Prostate gland (tissue), 2 donors: Measurements from ENCODE around the gene CUX1.

Experiments used
- POLR2A ChIP-seq: fragments of 450-650 bp; IDR thresholded peaks from one replicate; pipeline ENCODE4 v1.6.1; 2016; ENCODE audit warnings: antibody characterized with exemption, mild to moderate bottlenecking
- TF ChIP-seq, protein P1 (sequence below), 4 experiments: fragments of 200-600 bp in 2 of 4; fragments of 450-650 bp in 2 of 4; sonication (generic) in 2 of 4; IDR thresholded peaks; 1 replicate in 3 of 4; 2 replicates in 1 of 4; pipeline ENCODE4 v1.5.1; 2016 to 2019; ENCODE audit warnings: antibody characterized with exemption in 4 of 4, mild to moderate bottlenecking in 2 of 4, moderate library complexity in 2 of 4

DNA sequence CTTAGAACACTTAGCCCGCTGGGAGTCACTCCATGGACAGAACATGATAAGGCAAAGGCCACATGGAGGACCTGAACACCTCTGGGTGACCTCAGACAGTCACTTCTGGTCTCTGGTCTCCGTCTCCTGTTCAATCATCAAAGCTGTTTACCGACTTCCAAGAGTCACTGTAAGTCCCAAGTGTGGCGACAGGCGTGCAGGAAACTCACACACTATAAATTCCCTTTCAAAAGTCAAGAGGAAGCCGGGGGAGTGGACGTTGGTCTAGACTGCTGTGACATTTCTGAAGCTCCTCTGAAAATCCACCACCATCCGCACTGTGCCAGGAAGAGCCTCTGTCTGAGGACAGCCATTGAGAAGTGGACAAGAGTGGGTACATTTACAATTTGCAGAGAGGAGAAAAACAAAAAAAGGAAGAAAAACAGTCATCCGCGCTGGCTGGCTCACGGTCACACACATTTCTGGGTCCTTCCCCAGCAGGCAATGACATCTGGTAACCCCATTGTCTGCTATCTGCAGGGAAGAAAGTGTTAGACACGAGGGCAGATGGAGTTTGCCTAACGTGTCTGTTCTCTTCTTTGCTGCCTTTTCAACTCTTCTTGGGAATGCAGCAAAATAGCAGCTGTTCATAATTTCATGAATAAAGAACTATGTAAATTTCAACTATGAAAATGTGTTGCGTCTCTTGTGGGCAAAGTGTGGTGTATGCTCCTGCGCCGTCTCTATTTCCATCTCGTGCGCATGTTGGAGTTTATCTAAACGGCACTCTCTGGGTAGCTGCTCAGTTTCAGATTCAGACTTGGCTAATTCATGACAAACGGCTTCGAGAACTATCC is 32.9 kb upstream of the CUX1 start:
- TF ChIP-seq, protein P1, sequence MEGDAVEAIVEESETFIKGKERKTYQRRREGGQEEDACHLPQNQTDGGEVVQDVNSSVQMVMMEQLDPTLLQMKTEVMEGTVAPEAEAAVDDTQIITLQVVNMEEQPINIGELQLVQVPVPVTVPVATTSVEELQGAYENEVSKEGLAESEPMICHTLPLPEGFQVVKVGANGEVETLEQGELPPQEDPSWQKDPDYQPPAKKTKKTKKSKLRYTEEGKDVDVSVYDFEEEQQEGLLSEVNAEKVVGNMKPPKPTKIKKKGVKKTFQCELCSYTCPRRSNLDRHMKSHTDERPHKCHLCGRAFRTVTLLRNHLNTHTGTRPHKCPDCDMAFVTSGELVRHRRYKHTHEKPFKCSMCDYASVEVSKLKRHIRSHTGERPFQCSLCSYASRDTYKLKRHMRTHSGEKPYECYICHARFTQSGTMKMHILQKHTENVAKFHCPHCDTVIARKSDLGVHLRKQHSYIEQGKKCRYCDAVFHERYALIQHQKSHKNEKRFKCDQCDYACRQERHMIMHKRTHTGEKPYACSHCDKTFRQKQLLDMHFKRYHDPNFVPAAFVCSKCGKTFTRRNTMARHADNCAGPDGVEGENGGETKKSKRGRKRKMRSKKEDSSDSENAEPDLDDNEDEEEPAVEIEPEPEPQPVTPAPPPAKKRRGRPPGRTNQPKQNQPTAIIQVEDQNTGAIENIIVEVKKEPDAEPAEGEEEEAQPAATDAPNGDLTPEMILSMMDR (IDR thresholded peaks at IDR 0.05): no peak
- TF ChIP-seq POLR2A: no peak
